Effector CD4-positive, alpha-beta T cell (primary cell): ENCODE data around the gene SOX5.
"Not testable (repeated sequence)": the region's sequence is repeated elsewhere in the genome, so short reads cannot be mapped to it uniquely, and the experiment has no call there.

ENCODE experiments used
- DNase-seq: peaks from one replicate; pipeline ENCODE4 v3.0.0-alpha.2; 2020

SOX5 gene

GRCh38 chr12:23906329-23906728 lies 43.1 kb downstream of the SOX5 start:
- no peak for DNase-seq

GRCh38 chr12:23899434-23899833 lies 50.0 kb downstream of the SOX5 start:
- no peak for DNase-seq

GRCh38 chr12:23898121-23898520 lies 51.3 kb downstream of the SOX5 start:
- DNase-seq: no peak

- DNase-seq: no peak
Measured at GRCh38 chr12:23895792-23896218, 53.7 kb downstream of the SOX5 start.

- no peak for DNase-seq
Measured at GRCh38 chr12:23893611-23894010, 55.9 kb downstream of the SOX5 start.

GRCh38 chr12:23891115-23891514 lies 58.4 kb downstream of the SOX5 start:
- DNase-seq: no peak

GRCh38 chr12:23889069-23889440 lies 60.4 kb downstream of the SOX5 start:
- DNase-seq: no peak

GRCh38 chr12:23888396-23889068 lies 60.9 kb downstream of the SOX5 start:
- no peak for DNase-seq

GRCh38 chr12:23887055-23887835 lies 62.2 kb downstream of the SOX5 start:
- DNase-seq: no peak

- no peak for DNase-seq
Measured at GRCh38 chr12:23885394-23885793, 64.1 kb downstream of the SOX5 start.

GRCh38 chr12:23884909-23885308 lies 64.6 kb downstream of the SOX5 start:
- no peak for DNase-seq

GRCh38 chr12:23880988-23881387 lies 68.5 kb downstream of the SOX5 start:
- DNase-seq: no peak

GRCh38 chr12:23876618-23877017 lies 72.9 kb downstream of the SOX5 start:
- not testable (repeated sequence) for DNase-seq

- DNase-seq: no peak
Measured at GRCh38 chr12:23867794-23868193, 81.7 kb downstream of the SOX5 start.

- DNase-seq: no peak
Measured at GRCh38 chr12:23862701-23863100, 86.8 kb downstream of the SOX5 start.

GRCh38 chr12:23860019-23860418 lies 89.5 kb downstream of the SOX5 start:
- DNase-seq: no peak

- no peak for DNase-seq
Measured at GRCh38 chr12:23857178-23857577, 92.3 kb downstream of the SOX5 start.

GRCh38 chr12:23855813-23856212 lies 93.7 kb downstream of the SOX5 start:
- no peak for DNase-seq

- DNase-seq: no peak
Measured at GRCh38 chr12:23854598-23854997, 94.9 kb downstream of the SOX5 start.

GRCh38 chr12:23853640-23854039 lies 95.8 kb downstream of the SOX5 start:
- DNase-seq: no peak

- no peak for DNase-seq
Measured at GRCh38 chr12:23851602-23852001, 97.9 kb downstream of the SOX5 start.

- DNase-seq: no peak
Measured at GRCh38 chr12:23847857-23848256, 101.6 kb downstream of the SOX5 start.

GRCh38 chr12:23843958-23844357 lies 105.5 kb downstream of the SOX5 start:
- DNase-seq: no peak

GRCh38 chr12:23834076-23834475 lies 115.4 kb downstream of the SOX5 start:
- DNase-seq: no peak

GRCh38 chr12:23831739-23832138 lies 117.7 kb downstream of the SOX5 start:
- no peak for DNase-seq
